ENCODE data around the gene PRR12.
"Not testable (repeated sequence)": the region's sequence is repeated elsewhere in the genome, so short reads cannot be mapped to it uniquely, and the experiment has no call there.

The PRR12 gene

DNA sequence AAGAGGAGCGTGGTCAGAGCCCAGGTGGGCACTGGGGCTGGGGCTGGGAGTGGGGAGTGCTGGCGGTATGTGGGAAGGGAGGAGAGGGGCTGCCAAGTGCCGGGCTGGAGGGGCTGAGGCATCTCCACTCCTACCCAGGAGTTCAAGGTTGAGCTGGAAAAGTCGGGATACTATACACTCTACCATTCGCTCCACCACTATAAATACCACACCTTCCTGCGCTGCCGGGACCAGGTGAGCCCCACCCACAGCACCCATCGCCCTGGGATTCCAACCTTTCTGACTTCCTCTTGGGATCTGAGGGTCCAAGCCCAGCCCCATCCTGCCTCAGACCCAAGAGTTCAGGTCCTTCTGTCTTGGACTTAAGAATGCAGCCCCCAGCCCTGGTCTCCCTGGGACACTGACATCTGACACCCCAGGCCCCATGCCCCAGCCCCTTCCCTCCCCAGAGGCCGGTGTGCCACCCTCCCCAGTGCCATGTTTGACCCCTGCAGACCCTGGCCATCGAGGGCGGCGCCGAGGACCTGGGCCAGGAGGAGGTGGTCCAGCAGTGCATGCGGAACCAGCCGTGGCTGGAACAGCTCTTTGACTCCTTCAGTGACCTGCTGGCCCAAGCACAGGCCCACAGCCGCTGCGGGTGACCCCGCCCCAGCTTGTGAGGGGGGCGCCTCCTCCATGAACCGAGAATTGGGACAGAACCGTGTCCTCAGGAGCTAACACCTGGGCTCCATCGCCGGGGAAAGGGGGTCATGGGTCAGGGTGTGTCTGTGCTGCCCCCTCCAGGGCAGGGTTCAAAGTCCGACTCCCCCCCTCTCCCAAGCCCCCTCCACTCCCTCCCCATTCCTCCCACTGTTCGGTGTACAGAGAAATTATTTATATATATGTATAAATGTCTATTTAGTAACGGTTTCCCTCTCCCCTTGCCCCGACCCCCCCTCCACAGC lies 34.3 kb downstream of the PRR12 start:
- DNase-seq = no peak

DNA sequence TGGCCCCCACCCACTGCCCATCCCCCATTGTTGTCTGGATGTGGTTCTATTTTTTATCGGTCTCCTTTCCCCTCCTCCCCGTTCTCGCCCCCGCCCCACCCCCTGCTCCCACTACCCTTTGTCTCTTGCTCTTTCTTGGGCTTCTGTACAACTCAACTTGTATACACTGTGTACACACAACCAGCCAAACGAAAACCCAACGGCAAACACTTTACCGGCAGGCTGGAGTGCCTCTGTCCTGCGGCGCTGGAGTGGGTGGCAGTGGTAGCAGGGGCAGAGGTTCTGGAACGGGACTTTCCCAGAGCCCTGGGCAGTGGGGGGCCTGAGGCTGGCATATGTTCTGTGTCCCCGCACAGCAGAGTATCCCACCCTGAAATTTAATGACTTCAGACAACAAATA lies 35.2 kb downstream of the PRR12 start:
- no peak for DNase-seq

- no peak for DNase-seq
These were observed 38.7 kb downstream of the PRR12 start for GRCh38 chr19:49629659-49630058.

- DNase-seq = no peak
These were observed 40.1 kb downstream of the PRR12 start for GRCh38 chr19:49631014-49631588.

DNA sequence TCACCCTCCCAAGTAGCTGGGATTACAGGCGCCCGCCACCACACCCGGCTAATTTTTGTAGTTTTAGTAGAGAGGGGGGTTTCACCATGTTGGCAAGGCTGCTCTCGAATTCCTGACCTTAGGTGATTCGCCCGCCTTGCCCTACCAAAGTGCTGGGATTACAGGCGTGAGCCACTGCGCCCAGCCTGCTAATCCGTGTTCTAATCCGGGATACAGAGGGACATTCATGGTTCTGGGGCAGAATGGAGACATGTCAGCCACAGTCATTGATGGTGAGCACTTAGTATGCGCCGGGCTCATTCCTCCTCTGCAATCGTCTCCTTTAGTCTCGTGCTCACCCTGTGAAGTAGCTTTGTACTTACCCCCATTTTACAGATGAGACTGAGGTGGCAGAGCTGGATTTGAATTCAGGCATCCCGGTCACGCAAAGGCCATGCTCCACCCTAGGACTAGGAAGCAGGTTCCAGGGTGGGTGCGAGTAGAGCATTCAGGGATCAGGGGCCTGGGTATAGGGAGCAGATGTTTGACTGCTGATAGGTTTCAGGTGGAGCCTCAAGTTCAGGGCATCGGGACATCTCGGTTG lies 40.7 kb downstream of the PRR12 start:
- DNase-seq = no peak

GRCh38 chr19:49632576-49632975 lies 41.6 kb downstream of the PRR12 start:
- no peak for DNase-seq

- not testable (repeated sequence) for DNase-seq
These were observed 42.3 kb downstream of the PRR12 start for GRCh38 chr19:49633273-49633672.

GRCh38 chr19:49635530-49636232 lies 44.7 kb downstream of the PRR12 start:
- no peak for DNase-seq

DNA sequence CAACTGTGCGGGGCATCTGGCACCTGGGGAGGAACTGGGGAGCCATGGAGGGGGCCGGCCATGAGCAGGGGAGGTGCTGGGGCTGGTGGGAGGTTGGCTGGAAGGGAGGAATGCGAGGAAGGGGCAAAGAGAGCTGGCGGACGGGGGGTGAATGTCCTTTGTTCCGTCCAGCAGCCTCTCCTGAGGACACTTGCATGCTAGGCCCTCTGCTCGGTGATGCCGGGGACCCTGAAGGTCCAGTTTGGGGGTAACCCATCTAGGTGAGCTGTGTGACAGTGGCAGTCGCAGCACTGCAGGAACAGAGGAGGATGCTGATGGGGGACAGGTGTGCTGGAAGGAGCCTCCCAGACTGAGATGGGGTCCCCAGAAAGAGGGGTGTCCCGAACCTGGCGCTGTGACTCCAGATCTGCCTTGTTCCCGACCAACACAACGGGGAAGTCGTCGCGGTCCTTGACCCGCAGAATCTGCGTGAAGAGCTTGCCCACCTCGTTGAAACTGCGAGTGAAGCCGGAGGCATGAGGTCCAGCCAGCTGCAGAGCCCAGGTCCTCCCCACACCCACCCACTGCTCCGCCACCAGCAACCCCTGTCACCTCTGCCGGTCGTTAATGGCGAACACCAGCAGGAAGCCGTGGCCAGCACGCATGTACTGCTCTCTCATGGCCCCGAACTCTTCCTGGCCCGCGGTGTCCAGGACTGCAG lies 45.4 kb downstream of the PRR12 start:
- no peak for DNase-seq

DNA sequence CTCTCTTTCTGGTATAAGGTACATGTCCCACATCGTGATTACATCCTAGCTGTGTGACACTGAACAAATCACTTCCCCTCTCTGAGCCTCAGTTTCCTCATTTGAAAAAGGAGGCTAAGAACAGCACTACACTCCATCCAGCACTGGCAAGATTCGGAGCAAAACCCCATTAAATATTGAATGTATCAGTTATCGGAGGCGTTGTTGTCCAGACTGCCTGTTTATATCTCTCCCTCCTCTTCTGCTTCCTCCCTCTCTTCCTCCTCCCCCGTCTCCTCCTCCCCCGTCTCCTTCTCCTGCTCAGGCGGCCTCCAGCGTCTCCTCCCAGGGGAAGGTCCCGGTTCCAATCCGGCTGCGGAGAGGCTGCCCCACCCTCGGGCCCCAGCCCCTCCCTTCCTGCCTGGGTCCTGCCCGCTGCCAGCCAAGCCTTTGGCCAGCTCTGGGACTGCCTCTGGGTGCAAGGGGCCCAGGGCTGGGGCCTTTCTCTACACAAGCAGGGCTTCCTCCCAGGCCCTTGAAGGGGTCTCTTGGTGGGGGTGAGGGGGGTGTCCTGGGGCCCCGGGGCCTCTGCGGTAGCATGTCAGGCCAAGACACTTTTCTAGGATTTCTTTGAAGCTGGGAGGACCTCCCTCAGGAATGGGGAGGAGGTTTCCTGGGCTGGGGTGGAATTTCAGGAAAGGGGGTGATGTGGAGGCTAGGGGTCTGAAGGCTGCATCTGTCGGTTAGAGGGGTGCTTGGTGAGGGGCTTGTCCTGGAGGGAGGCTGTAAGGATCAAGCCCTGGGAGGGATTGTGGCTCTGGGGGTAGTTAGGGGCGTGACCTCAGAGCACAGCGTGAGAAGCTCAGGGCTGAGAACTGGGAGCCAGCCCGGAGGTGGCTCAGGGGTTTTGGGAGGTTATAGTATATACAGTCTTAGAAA lies 47.1 kb downstream of the PRR12 start:
- no peak for DNase-seq

GRCh38 chr19:49639401-49640112 lies 48.6 kb downstream of the PRR12 start:
- DNase-seq = no peak

DNA sequence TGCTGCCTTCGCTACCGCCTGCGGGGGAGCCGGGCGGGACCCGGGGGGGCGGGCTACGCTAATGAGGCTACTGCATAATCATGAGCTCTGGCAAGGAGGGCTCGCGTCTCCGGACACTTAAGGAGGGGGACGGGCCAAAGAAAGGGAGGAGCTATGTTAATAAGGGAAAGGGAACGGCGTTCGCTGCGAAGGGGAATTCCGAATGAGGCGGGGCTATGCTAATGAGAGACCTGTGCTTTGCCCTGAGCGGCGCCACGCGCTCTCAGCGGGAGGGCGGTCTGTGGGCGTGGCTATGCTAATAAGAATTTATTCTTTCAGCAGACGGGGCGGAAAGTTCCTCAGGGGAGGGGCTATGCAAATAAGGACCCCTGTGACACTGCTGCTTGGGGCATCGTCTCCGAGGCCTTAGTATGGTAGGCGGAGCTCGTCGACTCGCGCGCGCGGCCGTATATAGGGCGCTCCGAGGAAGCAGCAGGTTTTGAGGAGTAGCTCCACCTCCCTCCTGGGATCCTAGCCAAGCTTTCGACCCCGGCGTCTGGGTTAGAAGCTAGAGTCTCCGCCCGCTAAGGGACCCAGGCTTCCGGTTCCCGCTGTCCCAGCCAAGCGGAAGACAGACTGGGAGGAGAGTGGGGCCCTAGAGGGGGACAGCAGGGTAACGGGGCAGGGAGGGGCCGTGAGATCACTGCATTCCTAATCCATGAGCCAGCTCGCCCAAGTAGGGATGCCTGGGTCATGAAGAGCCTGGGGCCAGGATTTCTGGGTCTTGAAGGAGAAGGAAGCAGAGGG lies 49.3 kb downstream of the PRR12 start, which contains the start of gene RRAS:
RRAS (minus strand) TSS at position 31 of the 786 bp plus-strand sequence. CDS start 45 bp downstream, outside the sequence.
- DNase-seq = peak; percentile 100

GRCh38 chr19:49641688-49642491 lies 50.9 kb downstream of the PRR12 start, which contains the start of gene SCAF1:
SCAF1 (plus strand) TSS chr19:49642209; CDS start chr19:49645027, 2,818 bp downstream.
- peak; percentile 100 for DNase-seq

DNA sequence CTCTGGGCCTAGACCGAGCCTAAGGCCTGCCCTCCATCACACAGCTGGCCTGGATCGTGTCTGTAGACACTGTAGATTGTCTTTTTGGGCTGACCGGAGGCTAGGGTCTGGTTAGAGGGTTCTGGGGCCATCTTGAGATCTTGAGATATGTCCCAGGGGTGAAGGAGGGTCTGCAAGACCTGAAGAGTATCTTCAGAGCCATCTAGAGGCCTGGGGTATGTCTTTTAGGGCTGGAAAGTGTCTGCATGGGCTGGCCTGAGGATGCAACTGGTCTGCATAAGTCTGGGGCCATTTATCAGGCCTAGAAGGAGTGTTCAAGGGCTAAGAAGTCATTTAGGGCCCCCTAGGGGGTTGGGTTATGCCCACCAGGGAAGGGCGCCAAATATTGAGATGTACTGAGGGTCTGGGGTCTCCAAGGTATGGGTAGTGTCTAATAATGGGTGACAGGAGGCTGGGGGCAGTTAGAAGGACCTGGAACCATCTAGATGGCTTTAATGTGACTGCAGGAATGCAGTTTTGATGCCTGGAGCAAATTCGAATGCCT lies 51.6 kb downstream of the PRR12 start:
- no peak for DNase-seq

DNA sequence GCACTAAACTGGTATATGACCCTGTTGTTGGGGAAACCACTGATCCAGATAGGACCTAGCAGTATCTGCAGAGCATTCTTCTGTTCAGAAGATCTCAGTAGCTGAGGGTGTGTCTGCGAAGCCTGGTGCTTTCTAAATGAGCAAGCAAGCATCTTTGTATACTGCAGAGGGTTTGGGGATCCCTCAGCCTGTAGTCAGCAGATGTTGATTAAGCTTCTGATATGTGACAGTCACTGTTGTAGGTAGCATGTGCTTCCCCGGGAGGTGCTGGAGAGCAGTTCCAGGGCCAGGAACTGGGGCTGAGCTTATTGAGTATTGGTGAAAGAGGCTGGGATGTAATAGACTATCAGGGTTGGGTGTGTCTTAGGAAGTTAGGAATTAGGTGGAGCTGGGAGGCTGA lies 52.5 kb downstream of the PRR12 start:
- DNase-seq = no peak

DNA sequence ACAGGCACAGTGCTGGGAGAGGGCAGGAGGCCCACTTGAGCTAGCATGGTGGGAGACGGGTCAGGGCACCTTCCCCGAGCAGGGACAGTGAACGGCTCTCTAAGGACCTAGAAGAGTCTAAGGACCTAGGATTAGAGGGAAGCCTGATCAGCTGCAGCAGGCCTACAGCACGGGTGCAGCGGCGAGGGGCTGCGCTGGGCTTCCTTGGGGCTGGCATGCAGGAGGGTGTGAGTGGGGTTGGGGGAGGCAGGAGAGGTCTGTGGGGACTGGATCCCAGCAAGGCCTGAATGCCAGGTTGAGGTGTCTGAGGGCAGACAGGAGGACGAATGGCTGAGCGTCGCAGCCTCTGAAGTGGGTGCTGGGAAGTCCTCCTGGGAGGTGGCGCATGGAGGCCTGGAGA lies 54.6 kb downstream of the PRR12 start:
- DNase-seq = no peak

DNA sequence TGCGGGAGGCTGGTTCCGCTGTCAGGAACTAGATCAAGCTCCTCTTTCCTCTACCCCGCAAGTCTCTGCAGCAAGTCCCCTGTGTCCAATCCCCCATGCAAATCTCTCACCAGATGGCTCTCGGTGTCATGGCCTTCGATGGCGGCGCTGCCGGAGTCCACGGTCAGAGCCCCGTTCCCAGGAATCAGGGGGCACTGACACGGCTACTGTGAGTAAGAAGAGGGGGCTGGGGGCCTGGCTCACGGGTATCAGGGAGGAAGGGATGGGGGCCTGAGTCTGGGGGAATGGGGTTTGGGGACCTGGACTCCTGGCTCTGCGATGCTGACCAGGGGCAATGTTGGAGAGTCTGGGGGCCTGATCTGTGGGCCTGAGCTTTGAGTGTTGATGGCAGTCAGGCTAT lies 55.0 kb downstream of the PRR12 start:
- DNase-seq = no peak

DNA sequence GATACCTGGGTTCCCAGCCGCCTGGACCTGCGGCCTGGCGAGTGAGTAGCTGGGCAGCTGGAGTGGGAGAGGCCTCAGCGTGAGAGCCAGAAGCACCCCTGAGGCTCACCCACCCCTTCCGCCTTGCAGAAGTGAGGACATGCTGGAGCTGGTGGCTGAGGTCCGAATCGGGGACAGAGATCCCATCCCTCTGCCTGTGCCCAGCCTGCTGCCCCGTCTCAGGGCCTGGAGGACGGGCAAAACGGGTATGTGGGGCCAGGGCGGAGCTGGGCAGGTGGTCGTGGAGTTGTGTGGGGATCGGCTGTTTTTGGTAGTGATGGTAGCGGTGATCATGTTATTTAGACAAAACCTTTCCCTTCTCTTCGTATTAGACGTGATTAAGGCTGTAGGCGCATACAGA lies 55.6 kb downstream of the PRR12 start:
- DNase-seq = no peak

Measured in MV-4-11 (cell line).